WERI-Rb-1 (cell line): ENCODE measurements around the gene EMC1.
"Not testable (repeated sequence)": the region's sequence is repeated elsewhere in the genome, so short reads cannot be mapped to it uniquely, and the experiment has no call there.

Experiments
- DNase-seq: peaks from one replicate; pipeline ENCODE4 v3.0.0-alpha.2; 2020
- H3K27ac ChIP-seq: fragments of 250-450 bp; sonication (Bioruptor Pico); 2 replicates; pipeline ENCODE4 v1.5.1; 2020; ENCODE audit warnings: mild to moderate bottlenecking, moderate library complexity
- H3K27me3 ChIP-seq: fragments of 250-450 bp; sonication (Bioruptor Pico); 2 replicates; pipeline ENCODE4 v1.5.1; 2021; ENCODE audit warnings: mild to moderate bottlenecking, low read depth, moderate library complexity; ENCODE audit not compliant: insufficient read depth, severe bottlenecking
- H3K36me3 ChIP-seq: fragments of 250-450 bp; sonication (Bioruptor Pico); 2 replicates; pipeline ENCODE4 v1.5.1; 2020; ENCODE audit warnings: mild to moderate bottlenecking, moderate library complexity
- H3K4me3 ChIP-seq: 2 replicates; pipeline ENCODE4 v1.5.1; 2011; ENCODE audit warnings: low read depth, mild to moderate bottlenecking, control low read depth, low read length
- H3K9me3 ChIP-seq: fragments of 250-450 bp; sonication (Bioruptor Pico); 2 replicates; pipeline ENCODE4 v1.5.1; 2021; ENCODE audit warnings: mild to moderate bottlenecking, moderate library complexity; ENCODE audit not compliant: severe bottlenecking
- TF ChIP-seq, protein P1 (sequence below): IDR thresholded peaks from 2 replicates; pipeline ENCODE4 v1.5.1; 2011; ENCODE audit warnings: low read depth, mild to moderate bottlenecking, control low read depth, inconsistent platforms, low read length

EMC1 gene

DNA sequence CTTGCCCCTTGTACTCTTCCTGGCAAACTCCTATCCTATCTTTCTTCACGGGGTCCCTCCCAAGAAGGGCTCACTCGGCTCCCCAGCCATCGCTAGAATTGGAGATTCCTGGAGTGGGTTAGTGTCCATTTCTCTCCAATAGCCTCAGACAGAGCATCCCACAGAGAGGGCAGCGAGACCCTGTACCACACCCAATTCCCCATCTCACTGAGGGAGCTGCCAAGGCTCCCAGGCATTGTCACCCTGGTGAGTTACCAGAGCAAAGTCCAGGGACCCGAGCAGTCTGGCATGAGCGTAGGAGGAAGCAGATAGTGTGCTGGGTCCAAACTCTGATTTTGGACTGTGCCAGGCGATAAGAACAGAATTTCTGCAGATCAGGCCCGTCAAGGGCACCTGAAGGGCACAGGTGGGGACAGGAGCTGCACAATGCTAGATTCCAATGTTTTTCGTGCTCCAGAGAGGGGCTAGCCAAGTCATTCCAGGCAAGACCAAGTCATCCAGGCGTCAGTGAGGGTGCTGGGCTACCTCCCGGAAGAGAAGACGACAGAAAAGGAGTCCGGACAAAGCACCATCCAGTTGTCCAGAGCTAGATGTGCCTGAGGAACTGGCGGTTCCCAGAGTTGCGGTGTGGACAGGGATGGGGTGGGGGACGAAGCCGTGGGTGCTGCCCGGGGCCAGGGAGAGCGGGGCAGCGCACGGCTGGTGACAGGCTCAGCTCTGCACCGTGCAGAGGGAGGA is 22.0 kb upstream of the EMC1 start:
- Histone ChIP-seq H3K4me3 (no peak overlapping the region), H3K27me3 (no peaks in the 10 kb centered on the region), H3K36me3 (peaks cover 4% of the 10 kb centered on the region; the same call in 1 of the 2 replicates), H3K9me3 (no peaks in the 10 kb centered on the region), H3K27ac (no peak overlapping the region)
- TF ChIP-seq, protein P1, sequence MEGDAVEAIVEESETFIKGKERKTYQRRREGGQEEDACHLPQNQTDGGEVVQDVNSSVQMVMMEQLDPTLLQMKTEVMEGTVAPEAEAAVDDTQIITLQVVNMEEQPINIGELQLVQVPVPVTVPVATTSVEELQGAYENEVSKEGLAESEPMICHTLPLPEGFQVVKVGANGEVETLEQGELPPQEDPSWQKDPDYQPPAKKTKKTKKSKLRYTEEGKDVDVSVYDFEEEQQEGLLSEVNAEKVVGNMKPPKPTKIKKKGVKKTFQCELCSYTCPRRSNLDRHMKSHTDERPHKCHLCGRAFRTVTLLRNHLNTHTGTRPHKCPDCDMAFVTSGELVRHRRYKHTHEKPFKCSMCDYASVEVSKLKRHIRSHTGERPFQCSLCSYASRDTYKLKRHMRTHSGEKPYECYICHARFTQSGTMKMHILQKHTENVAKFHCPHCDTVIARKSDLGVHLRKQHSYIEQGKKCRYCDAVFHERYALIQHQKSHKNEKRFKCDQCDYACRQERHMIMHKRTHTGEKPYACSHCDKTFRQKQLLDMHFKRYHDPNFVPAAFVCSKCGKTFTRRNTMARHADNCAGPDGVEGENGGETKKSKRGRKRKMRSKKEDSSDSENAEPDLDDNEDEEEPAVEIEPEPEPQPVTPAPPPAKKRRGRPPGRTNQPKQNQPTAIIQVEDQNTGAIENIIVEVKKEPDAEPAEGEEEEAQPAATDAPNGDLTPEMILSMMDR, result no peak
- no peak for DNase-seq

DNA sequence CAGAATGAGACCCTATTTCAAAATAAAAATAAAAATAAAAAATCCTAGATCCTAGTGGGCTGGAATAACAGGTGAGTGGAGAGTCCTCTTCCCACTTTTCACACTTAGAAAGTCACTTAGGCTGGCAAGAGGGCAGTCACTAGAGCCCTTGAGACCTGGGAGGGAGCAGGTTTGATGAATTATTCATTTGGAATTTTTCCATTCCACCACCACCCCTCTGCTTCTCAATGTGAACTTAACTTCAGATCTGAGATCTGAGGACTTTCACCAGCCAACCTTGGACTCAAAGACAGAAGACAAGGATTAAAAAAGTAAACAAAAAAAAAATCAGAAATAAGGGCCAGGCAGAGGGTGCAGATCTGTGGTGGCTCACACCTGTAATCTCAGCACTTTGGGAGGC is 20.7 kb upstream of the EMC1 start:
- Histone ChIP-seq H3K27ac (no peak overlapping the region), H3K4me3 (no peak overlapping the region), H3K36me3 (peaks cover 4% of the 10 kb centered on the region; the same call in 1 of the 2 replicates), H3K27me3 (no peaks in the 10 kb centered on the region), H3K9me3 (no peaks in the 10 kb centered on the region)
- TF ChIP-seq, protein P1, result no peak
- no peak for DNase-seq

DNA sequence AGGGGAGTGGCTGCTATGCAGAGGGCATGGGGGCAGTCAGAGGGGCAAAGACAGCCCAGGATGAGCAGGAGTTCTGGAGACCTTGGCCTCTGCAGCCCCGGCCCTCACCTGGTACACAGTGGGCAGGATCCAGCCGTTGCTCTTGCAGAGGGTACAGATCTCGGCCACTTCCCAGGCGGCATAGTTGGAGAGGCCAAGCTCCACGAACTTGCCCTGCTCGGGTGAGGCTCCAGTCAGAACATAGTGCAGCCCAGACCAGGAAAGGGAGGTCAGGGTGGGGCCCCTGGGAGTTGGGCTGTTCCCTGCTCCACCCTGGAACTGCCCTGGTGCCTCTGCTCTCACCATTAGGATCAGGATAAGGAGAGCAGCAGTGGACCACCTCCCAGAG is 19.0 kb upstream of the EMC1 start:
- H3K9me3 ChIP-seq, H3K27me3 ChIP-seq, H3K36me3 ChIP-seq, DNase-seq, H3K4me3 ChIP-seq, H3K27ac ChIP-seq: not testable (repeated sequence)

DNA sequence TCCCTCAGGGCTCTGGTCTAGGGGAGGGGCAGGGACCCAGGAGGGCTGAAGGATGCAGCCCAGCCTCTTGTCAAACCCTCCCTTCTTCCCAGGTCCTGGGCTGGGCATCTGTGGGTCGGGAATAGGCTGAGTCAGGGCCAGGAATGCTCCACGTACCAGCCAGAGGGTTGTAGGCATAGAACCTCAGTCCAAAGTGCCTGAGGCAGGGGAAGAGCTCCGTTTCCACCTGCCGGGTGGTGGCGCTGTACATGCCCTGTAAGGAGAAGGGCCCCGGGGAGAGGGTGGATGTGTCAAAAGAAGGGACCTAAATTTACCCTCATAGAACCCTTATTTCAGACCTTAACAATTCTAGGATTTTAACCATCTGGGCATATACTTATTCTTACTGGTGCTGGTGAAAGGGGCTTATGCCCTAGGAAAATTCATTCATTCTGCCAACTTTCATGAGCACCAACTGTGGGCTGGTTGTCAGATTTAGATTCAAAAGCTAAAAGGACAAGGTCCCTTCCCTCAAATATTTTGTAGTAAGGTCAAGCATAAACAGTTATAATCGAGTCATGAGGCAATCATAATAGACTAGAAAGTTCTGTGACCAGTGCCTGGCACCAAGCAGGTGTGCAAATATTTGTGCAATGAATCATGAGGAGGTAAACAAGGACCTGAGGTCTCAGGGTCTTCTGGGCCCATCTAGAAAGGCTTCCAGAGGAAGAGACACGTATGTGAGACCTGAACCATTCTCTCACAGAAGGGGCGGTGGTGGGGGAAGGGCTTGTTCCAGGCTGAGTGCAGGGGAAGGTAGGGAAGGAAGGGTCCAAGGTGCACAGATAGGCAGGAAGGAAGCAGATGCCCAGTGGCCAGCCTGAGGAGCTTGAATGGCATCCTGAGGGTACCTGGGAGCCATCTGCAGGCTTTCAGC is 18.4 kb upstream of the EMC1 start:
- not testable (repeated sequence) for DNase-seq

DNA sequence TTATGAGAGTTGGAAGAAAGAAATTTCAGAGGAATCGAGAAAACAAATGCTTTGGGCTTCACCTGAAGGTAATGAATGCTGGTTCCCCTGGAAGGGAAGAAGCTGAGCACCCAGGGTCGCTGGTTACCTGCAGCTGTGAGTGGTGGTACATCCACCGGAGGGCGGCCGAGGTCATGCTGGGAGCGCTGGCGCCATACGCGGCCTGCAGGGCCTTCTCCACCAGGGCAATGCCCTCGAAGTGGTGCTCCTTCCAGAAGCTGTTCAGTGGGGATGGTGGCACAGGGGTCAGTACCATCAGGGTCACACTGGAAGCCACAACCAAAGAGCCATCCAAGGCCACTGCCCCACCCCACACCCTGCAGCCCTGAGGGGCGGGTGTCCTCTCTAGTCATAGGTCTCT is 17.1 kb upstream of the EMC1 start:
- no peak for DNase-seq
- H3K27ac ChIP-seq, result no peak overlapping the region
- no peaks in the 10 kb centered on the region for H3K27me3 ChIP-seq
- TF ChIP-seq, protein P1, result no peak
- no peak overlapping the region for H3K4me3 ChIP-seq
- no peaks in the 10 kb centered on the region for H3K9me3 ChIP-seq
- H3K36me3 ChIP-seq, result peaks cover 3% of the 10 kb centered on the region; the same call in 1 of the 2 replicates

More for the DNA sequence above, 18.4 kb upstream of the EMC1 start:
- H3K36me3 ChIP-seq, H3K4me3 ChIP-seq, H3K9me3 ChIP-seq, H3K27ac ChIP-seq, H3K27me3 ChIP-seq: not testable (repeated sequence)

DNA sequence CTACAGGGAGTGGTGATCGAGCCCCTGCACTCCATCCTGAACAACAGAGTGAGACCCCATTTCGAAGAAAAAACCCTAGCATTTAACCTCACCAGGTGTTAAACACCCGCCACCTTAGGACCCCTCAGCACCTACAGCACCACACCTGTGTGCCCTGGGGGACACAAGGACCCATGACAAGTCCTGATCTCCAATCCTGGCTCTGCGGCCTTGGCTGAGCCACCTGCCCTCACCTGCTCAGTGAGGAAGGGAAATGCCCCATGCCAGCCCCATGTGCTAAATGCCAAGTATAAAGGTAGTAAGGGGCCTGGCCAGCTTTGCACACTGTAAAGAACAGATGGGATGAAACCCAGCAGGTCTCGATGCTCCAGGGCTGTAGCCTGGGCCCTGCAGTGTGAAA is 11.4 kb upstream of the EMC1 start:
- DNase-seq, result no peak
- Histone ChIP-seq H3K27ac (no peak overlapping the region), H3K27me3 (no peaks in the 10 kb centered on the region), H3K9me3 (no peaks in the 10 kb centered on the region), H3K4me3 (no peak overlapping the region), H3K36me3 (peaks cover 31% of the 10 kb centered on the region)
- TF ChIP-seq, protein P1, result no peak
